Right cardiac atrium (tissue), 5 donors: Measurements from ENCODE around the gene UNC5CL. TPM values are rescaled to one million over a fixed set of nuclear protein-coding genes. Genes with fewer than 3 reads are reported as not detected.

Experiments
- ATAC-seq, 2 donors: fragments of 200-7000 bp; cut with Tn5 transposase; one replicate each; pipeline versions ENCODE4 v1.8.0 to v1.9.1; 2020; ENCODE audit warnings: moderate library complexity in 2 of 2, mild to moderate bottlenecking in 1 of 2
- DNase-seq, 3 donors: peaks; one replicate each; pipeline ENCODE4 v3.0.0-alpha.2; 2020
- H3K27ac ChIP-seq: one replicate; pipeline ENCODE4 v1.5.1; 2013; ENCODE audit warnings: mild to moderate bottlenecking, low read length, control low read depth, moderate library complexity
- H3K27me3 ChIP-seq: one replicate; pipeline ENCODE4 v1.6.1; 2013; ENCODE audit not compliant: control insufficient read depth, insufficient read depth
- H3K4me1 ChIP-seq: one replicate; pipeline ENCODE4 v1.6.1; 2013; ENCODE audit warnings: low read length; ENCODE audit not compliant: control insufficient read depth, insufficient read depth
- H3K4me3 ChIP-seq: one replicate; pipeline ENCODE4 v1.5.1; 2013; ENCODE audit warnings: low read length, control low read depth
- H3K9me3 ChIP-seq: one replicate; pipeline ENCODE4 v1.6.1; 2013; ENCODE audit warnings: low read length; ENCODE audit not compliant: control insufficient read depth
- WGBS: extraction: QIAGEN DNeasy Blood & Tissue Kit; methylation state at CpG from one replicate; pipeline ENCODE4 v1.1.7; 2013; 5-methylcytosine and 5-hydroxymethylcytosine counted together
- intact Hi-C, 4 donors: fragments of 100-400 bp; cut with DNase I; formaldehyde crosslinking; loops; one replicate each; pipeline versions ENCODE4 v1.11.0 to v1.14.0; 2022 to 2023
- polyA plus RNA-seq: library from polyadenylated mRNA; stranded (reverse); fragments of 200-250 nt; gene quantifications from one replicate; pipeline ENCODE4 v1.2.3, GENCODE V29; 2013
- total RNA-seq, 4 donors: library from RNA; stranded (reverse); fragmentation: NEBNext Ultra II Directional; extraction: Animal tissue kit (Norgen Biotek cat#: 25700); gene quantifications; one replicate each; pipeline ENCODE4 v1.2.1, GENCODE V29; 2021
- donor health status: healthy with polysubstance abuse.
- donor health status: DM: no; HTN: yes; CAD: no.
- donor health status: DM: no; HTN: no; CAD: no.
- donor health status: DM: no; HTN: yes; CAD: no; lungs with severe emphysema.
- donor health status: DM: yes; HTN: yes; CAD: no.

Gene UNC5CL
- total and polyA plus RNA-seq, 5 donors, result 0.46 to 0.85 (median 0.70) TPM

- intact Hi-C loops, result no loop called here
- Histone ChIP-seq H3K4me1 (peaks cover 3% of the 10 kb centered on the region), H3K27ac (peak overlapping the region; percentile 96), H3K27me3 (no peaks in the 10 kb centered on the region), H3K4me3 (peak overlapping the region; percentile 84), H3K9me3 (no peaks in the 10 kb centered on the region)
- no peak for DNase-seq
- WGBS, result 5% methylated on average over 11 of the region's 11 CpGs
- ATAC-seq, result no peak
Measured at GRCh38 chr6:41073968-41074691, 35.1 kb upstream of the UNC5CL start.

- WGBS, result under 1% methylated on average over 74 of the region's 74 CpGs
- DNase-seq (peak; percentile 88 to 94 (median 92)), ATAC-seq (peak; percentile 9 to 49)
- H3K27me3 ChIP-seq, result no peaks in the 10 kb centered on the region
- H3K4me1 ChIP-seq, result peaks cover 3% of the 10 kb centered on the region
- H3K27ac ChIP-seq, result peak overlapping the region; percentile 96
- H3K4me3 ChIP-seq, result peak overlapping the region; percentile 84
- intact Hi-C loops, result no loop called here
- H3K9me3 ChIP-seq, result no peaks in the 10 kb centered on the region
Measured at GRCh38 chr6:41073203-41073967, 34.4 kb upstream of the UNC5CL start.

- Histone ChIP-seq H3K27ac (peak within 1 kb of the TSS; percentile 100), H3K4me1 (peaks cover 3% of the 10 kb centered on the region), H3K4me3 (peak within 1 kb of the TSS; percentile 93), H3K9me3 (no peaks in the 10 kb centered on the region), H3K27me3 (no peaks in the 10 kb centered on the region)
- ATAC-seq (peak; percentile 86), DNase-seq (peak; percentile 99 to 100 (median 100))
- intact Hi-C loops, result no loop called here
- under 1% methylated on average over 37 of the region's 37 CpGs for WGBS
Measured at GRCh38 chr6:41072836-41073202, 33.8 kb upstream of the UNC5CL start, which contains the start of gene NFYA. NFYA (plus strand) TSS chr6:41072974; CDS start chr6:41079090, 6,116 bp downstream.

GRCh38 chr6:41071923-41072835, 33.2 kb upstream of the UNC5CL start, which contains the start of gene OARD1:
OARD1 (minus strand) TSS chr6:41072356; CDS start chr6:41071634, 722 bp downstream.
- peak; percentile 91 for ATAC-seq
- H3K4me1 ChIP-seq, result peaks cover 3% of the 10 kb centered on the region
- WGBS, result under 1% methylated on average over 63 of the region's 63 CpGs
- DNase-seq, result peak; percentile 100
- intact Hi-C loops, result no loop called here
- H3K4me3 ChIP-seq, result peak within 1 kb of the TSS; percentile 93
- H3K27me3 ChIP-seq, result no peaks in the 10 kb centered on the region
- no peaks in the 10 kb centered on the region for H3K9me3 ChIP-seq
- peak within 1 kb of the TSS; percentile 100 for H3K27ac ChIP-seq

- WGBS, result under 1% methylated on average over 16 of the region's 16 CpGs
Measured at GRCh38 chr6:41071501-41071922, 32.5 kb upstream of the UNC5CL start.

GRCh38 chr6:41066867-41067304, 27.9 kb upstream of the UNC5CL start:
- WGBS, result 24% methylated on average over 3 of the region's 3 CpGs
- Histone ChIP-seq H3K27ac (no peak overlapping the region), H3K27me3 (no peaks in the 10 kb centered on the region), H3K9me3 (no peaks in the 10 kb centered on the region), H3K4me1 (no peaks in the 10 kb centered on the region), H3K4me3 (no peak overlapping the region)
- ATAC-seq, result no peak
- peak; percentile 70 to 88 (median 80) for DNase-seq
- intact Hi-C loops, result loop anchor here in 2 of 4 donors (5.0 to 10.0 kb wide), 2 partner anchors 60 to 62 kb away; no protein-coding TSS in a partner anchor

More at GRCh38 chr6:41071501-41071922, 32.5 kb upstream of the UNC5CL start:
- intact Hi-C loops, result no loop called here
- DNase-seq (peak in 1 of 3 donors; percentile 92), ATAC-seq (no peak)
- H3K27me3 ChIP-seq, result no peaks in the 10 kb centered on the region
- H3K9me3 ChIP-seq, result no peaks in the 10 kb centered on the region
- H3K4me3 ChIP-seq, result peak overlapping the region; percentile 93
- peaks cover 3% of the 10 kb centered on the region for H3K4me1 ChIP-seq
- H3K27ac ChIP-seq, result peak overlapping the region; percentile 100

- no peaks in the 10 kb centered on the region for H3K27me3 ChIP-seq
- H3K4me3 ChIP-seq, result no peak overlapping the region
- ATAC-seq, result no peak
- H3K9me3 ChIP-seq, result no peaks in the 10 kb centered on the region
- DNase-seq, result no peak
- H3K4me1 ChIP-seq, result peaks cover 4% of the 10 kb centered on the region
- intact Hi-C loops, result loop anchor here in 2 of 4 donors (5.0 to 10.0 kb wide), 2 partner anchors 58 to 61 kb away; no protein-coding TSS in a partner anchor
- 87% methylated on average over 2 of the region's 2 CpGs for WGBS
- no peak overlapping the region for H3K27ac ChIP-seq
Measured at GRCh38 chr6:41065550-41066026, 26.6 kb upstream of the UNC5CL start.

GRCh38 chr6:41064841-41065240, 25.8 kb upstream of the UNC5CL start:
- intact Hi-C loops, result loop anchor here in 3 of 4 donors (5.0 to 10.0 kb wide), 2 partner anchors 58 to 60 kb away; no protein-coding TSS in a partner anchor
- no peak overlapping the region for H3K4me3 ChIP-seq
- H3K4me1 ChIP-seq, result peaks cover 4% of the 10 kb centered on the region

GRCh38 chr6:41063884-41064285, 24.9 kb upstream of the UNC5CL start:
- DNase-seq (no peak), ATAC-seq (peak; percentile 23 to 53)
- intact Hi-C loops, result loop anchor here in 2 of 4 donors (5.0 to 10.0 kb wide), 2 partner anchors 57 to 59 kb away; no protein-coding TSS in a partner anchor
- WGBS, result 70% methylated on average over 2 of the region's 2 CpGs
- peak overlapping the region; percentile 77 for H3K27ac ChIP-seq
- no peaks in the 10 kb centered on the region for H3K27me3 ChIP-seq
- H3K4me1 ChIP-seq, result peaks cover 8% of the 10 kb centered on the region
- H3K4me3 ChIP-seq, result no peak overlapping the region
- no peaks in the 10 kb centered on the region for H3K9me3 ChIP-seq

More at GRCh38 chr6:41064841-41065240, 25.8 kb upstream of the UNC5CL start:
- no peak for ATAC-seq
- Histone ChIP-seq H3K27me3 (no peaks in the 10 kb centered on the region), H3K9me3 (no peaks in the 10 kb centered on the region), H3K27ac (no peak overlapping the region)
- no peak for DNase-seq
- 54% methylated on average over 5 of the region's 5 CpGs for WGBS

GRCh38 chr6:41062056-41062455, 23.0 kb upstream of the UNC5CL start:
- Histone ChIP-seq H3K27ac (no peak overlapping the region), H3K4me3 (no peak overlapping the region), H3K27me3 (no peaks in the 10 kb centered on the region), H3K9me3 (no peaks in the 10 kb centered on the region), H3K4me1 (peaks cover 14% of the 10 kb centered on the region)
- WGBS, result 63% methylated on average over 1 of the region's 1 CpG
- intact Hi-C loops, result loop anchor here in 2 of 4 donors (5.0 to 10.0 kb wide), 2 partner anchors 55 to 57 kb away; no protein-coding TSS in a partner anchor
- ATAC-seq (no peak), DNase-seq (no peak)
